ENCODE data around the gene TTC9.

GRCh38 chr14:70653662-70654061 is 11.9 kb downstream of the TTC9 start:
- TF ChIP-seq YY1 (IDR thresholded peaks at IDR 0.05; ENCODE audit: insufficient read depth, insufficient read length) (no peak), SUZ12 (IDR thresholded peaks at IDR 0.05; ENCODE audit: extremely low read depth, insufficient read depth, insufficient read length) (no peak), ZNF274 (IDR thresholded peaks at IDR 0.05; ENCODE audit: low read depth, low read length) (no peak)
